HG03558 (cell line): ENCODE measurements around the gene OCRL.

Source experiments
- ATAC-seq: cut with Tn5 transposase; IDR thresholded peaks from one replicate; pipeline ENCODE4 v1.9.1; 2021; ENCODE audit warnings: moderate number of reproducible peaks; ENCODE audit not compliant: unreplicated experiment; ENCODE audit errors: extremely low read depth

OCRL gene

GRCh38 chrX:129540068-129540653 is at the start of gene OCRL:
Gene OCRL, plus strand, starts transcription at chrX:129540259. Its CDS starts 181 bp downstream, at chrX:129540440.
- ATAC-seq, result no peak

DNA sequence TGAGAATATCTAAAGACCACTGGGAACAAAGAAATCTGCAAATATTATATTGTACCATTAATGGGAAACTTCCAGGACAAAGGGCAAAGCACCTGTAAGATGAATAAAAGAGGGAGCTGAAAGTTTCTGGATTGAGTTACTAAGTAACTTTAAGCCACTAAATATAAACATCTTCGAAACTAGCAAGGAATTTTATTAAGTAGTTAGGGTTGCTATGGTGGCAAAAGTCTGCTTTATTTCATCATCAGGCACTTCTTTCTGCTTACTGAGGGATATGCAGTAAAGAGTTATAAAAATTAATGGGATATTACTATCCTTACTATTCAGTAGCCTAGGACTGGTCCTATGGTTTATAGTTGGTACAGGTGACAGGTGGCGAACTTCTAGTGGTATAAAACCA is 49.7 kb upstream of the OCRL start:
- ATAC-seq, result no peak

- ATAC-seq, result no peak
Observed at GRCh38 chrX:129493643-129494042, 46.4 kb upstream of the OCRL start.

- ATAC-seq, result no peak
Observed at GRCh38 chrX:129494887-129495286, 45.2 kb upstream of the OCRL start.

DNA sequence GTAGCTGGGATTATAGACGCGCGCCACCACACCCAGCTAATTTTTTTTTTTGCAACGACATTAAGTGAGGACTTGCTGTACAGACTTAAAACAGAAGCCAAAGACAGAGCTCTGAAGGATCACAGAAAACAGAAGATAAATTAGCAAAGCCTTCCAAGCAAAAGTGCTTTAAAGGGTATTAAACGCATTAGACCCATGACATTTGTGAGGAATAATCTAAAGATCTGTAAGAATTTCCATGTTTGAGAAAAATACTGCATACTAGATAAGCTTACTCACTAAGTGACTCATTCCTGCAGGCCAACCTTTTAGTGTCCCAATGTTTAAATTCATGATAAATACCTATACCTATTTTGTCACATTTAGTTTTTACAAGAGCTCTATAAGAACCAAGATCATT is 44.2 kb upstream of the OCRL start:
- ATAC-seq, result no peak

DNA sequence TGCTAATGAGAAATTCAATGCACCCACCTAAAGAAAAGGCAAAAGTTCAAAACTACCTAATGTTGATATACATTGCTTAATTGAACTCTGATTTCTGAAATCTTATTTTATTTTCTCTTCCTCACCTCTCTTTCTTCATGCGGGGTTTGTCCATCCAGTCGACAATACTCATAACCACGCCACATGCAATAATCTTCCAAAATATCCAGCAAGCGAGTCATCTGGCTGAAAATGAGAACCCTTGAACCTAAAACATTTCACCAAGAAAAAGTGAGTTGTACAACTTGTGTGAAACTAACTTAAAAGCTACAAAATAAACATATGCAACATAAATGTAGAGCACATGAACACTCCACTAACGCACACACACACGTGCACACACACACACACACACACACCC is 43.4 kb upstream of the OCRL start:
- ATAC-seq, result no peak

DNA sequence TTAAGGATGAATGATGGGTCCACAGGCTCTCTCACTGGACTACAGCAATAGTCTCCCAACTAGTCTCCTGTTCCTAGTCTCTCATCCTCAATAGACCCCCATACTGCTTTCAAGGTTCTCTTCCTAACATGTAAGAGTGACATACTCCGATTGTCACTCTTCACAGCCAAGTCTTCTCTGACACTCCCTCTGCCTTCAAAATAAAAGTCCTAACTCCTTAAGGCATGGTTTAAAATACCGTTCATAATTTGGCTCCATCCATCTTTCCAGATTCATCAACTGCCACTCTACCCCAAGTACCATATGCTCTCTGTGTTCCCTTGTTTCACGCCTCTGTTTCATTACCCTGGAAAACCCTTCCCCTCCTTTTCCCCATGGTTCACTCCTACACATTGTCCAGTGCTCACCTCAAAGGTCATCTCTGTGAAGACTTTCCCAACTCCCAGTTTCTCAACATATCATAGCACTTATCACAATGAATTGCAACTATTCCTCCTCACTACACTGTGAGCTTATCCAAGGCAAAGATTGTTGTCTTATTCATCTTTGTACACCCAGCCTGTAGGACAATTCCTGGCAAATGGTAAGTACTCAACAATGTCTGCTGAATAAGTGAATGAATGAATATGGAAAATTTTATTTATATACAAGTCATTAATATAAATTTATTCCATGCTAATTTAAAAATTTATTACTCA is 42.8 kb upstream of the OCRL start:
- no peak for ATAC-seq

DNA sequence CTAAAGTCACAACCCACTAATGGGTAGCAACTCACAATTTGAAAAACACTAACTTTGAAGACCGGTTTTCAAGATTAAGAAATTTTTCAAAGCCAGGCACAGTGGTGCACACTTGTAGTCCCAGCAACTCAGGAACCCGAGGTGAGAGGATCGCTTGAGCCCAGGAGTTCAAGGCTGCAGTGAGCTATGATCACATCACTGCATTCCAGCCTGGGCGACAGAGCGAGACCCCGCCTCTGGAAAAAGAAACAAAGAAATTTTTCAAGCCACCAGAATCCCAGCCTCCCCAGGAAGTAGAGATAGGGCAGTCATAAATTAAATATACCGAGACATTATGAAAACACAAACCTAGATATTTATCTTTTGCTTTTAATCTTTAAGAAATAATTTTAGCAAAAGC is 29.7 kb upstream of the OCRL start:
- ATAC-seq, result no peak

- no peak for ATAC-seq
Observed at GRCh38 chrX:129511689-129512088, 28.4 kb upstream of the OCRL start.

DNA sequence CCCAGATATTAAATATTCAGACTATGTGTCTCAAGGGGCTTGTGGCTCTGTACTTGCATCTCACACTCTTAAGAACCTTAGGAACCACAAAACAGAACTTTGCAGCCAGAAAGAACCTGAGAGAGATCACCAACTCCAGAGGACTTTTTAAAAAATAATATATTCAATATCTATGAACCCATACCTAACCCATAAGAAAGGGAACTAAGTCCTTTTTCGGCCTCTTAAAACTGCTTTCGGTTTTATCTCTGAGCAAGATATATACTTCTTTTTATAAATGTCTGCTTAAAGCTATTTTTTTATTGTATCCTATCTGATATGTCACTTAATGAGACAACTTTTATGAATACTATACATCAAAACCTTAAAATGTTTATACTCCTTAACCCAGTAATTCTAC is 27.6 kb upstream of the OCRL start:
- no peak for ATAC-seq

DNA sequence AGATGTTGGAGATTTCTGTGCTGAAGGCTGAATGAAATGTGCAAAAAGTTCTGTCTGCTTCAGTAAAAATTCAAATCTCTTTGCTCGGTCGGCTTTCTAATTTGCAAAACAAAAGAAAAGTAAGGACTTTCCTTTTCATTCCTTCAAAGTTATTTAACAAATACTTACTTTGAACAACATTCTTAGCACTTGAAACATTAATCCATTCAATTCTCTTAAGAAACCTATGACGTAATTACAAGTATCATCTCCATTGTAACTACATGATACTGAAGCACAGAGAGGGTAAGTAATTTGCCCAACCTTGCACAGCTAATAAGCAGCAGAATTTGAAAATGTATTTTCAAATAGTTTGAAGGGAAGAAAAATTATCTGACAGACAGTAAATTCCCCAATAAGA is 23.7 kb upstream of the OCRL start:
- no peak for ATAC-seq

GRCh38 chrX:129520151-129520550 is 19.9 kb upstream of the OCRL start:
- no peak for ATAC-seq

DNA sequence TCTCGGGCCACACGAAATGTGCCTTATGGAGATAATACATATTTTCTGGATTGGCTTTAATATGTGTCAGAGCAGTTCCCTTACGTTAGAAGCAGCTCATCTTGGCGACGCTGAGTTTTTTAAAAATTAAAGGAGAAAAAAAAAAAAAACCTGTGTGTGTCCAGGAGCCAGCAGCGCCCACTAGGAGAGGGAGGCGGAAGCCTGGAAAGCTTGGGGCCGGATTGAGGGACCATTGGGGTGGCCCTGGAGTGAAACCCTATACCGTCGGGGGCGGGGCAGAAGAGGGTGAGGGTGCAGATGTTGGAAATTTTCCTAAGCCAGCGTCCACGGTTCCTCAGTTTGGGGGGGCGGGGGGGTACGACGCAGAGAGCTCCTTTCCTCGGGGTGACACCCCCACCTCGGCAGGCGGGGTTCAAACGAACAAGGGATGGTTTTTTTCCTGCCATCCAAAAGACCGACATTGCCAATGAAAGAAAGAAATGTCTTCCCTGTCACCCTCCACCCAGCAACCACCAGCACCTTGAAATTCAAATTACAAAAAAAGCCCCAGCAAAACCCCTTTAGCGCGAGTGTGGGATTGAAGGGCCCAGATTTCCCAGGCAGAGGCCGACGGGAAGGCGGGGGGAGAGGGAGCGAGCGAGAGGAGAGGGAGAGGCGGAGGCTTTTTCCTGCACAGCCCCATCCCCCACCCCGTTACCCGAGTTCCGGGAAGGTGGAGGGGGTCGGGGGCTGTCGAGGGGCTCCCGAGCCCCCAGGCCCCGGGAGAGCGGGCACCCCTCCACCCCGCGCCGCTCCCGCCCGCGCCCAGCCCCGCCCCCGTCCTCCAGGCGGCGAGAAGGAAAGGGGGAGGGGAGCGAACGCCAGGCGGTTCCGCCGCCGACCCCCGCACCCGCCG is 17.6 kb upstream of the OCRL start:
- ATAC-seq, result no peak

- no peak for ATAC-seq
Observed at GRCh38 chrX:129523079-129523911, 16.8 kb upstream of the OCRL start, which contains the start of gene SMARCA1. Gene SMARCA1, minus strand, starts transcription at chrX:129523490. Its CDS starts 120 bp downstream, at chrX:129523370.

GRCh38 chrX:129524250-129524850 is 15.7 kb upstream of the OCRL start:
- no peak for ATAC-seq

GRCh38 chrX:129525162-129525561 is 14.9 kb upstream of the OCRL start:
- no peak for ATAC-seq

DNA sequence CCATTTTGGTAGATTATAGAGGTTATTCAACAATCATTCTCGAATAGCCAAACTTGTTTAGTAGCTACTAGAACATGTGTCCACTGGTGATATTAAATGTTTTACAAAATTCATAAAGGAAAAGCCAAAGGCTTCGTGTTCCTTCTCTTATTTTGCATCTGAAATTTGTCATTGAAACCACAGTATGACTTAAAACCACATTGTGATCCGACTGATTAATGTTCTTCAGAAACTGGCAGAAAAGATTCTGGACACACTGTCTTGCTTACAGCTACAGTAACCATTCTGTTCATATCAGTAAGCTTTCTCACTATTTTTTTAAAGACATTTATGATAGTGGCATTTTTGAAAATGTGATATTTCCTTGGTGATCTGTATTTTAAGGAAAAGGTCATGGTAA is 14.2 kb upstream of the OCRL start:
- ATAC-seq, result no peak

GRCh38 chrX:129529685-129530281 is 10.3 kb upstream of the OCRL start:
- no peak for ATAC-seq

GRCh38 chrX:129530410-129530809 is 9.6 kb upstream of the OCRL start:
- no peak for ATAC-seq

- no peak for ATAC-seq
Observed at GRCh38 chrX:129531132-129531531, 8.9 kb upstream of the OCRL start.
